ENCODE results near the gene NRDC. TPM values are rescaled to one million over a fixed set of nuclear protein-coding genes. Genes with fewer than 3 reads are reported as not detected.

The NRDC gene
- total and polyA plus RNA-seq, 10 of the 15 experiments (the other 5 are each of a cell fraction or from before 2014, with no cell fraction given): 50.1 to 134 (median 90.4) TPM

- CTCF ChIA-PET: no interaction called here
- BruUV-seq (replicated peaks): no TSS peak
- H3K4me2 ChIP-seq (ENCODE audit: control insufficient read depth, insufficient read depth): no peak overlapping the region
Measured at GRCh38 chr1:51843948-51844347, 34.6 kb downstream of the NRDC start.

DNA sequence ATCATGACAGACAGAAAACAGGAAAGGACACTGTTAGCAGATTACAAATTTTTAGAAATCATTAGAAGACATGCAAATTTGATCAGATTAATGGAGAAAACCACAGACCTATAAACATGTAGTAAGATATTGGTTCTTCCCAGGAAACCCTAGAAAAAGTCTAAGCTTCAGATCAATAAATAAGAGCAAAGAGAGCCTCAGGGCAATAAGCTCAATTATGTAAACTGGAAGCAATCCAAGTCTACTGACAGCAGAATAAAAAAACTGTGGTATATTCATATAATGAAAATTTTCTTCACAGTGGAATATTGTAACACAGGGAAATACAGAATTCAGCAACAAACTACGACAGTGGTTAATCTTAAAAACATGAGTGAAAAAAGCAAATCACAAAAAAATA lies 36.3 kb downstream of the NRDC start:
- intact Hi-C loops (cut with micrococcal nuclease; ENCODE audit: unreplicated experiment): no loop called here
- POLR2A ChIA-PET: interaction anchor here (0.7 to 1.3 kb wide), 2 partner anchors 17 to 437 kb away, joined by 4 read pairs; no protein-coding TSS in a partner anchor
- SMC1A ChIA-PET (ENCODE audit: uncharacterized antibody, unreplicated experiment): interaction anchor here (1.3 to 2.0 kb wide), 2 partner anchors 9 to 17 kb away, joined by 3 to 6 read pairs; no protein-coding TSS in a partner anchor
- TF ChIP-seq POLR2AphosphoS5 (IDR thresholded peaks at IDR 0.05; ENCODE audit: low read length) (no peak), BHLHE40 (IDR thresholded peaks at IDR 0.05; ENCODE audit: borderline replicate concordance in 1 of 2, low read depth in 2 of 2, low read length in 1 of 2) (no peak), USF1 (IDR thresholded peaks at IDR 0.05; ENCODE audit: borderline replicate concordance, extremely low read length, insufficient read depth, low read depth, low read length) (no peak), KLF5 (IDR thresholded peaks at IDR 0.05; ENCODE audit: partially characterized antibody) (no peak), CBFB (IDR thresholded peaks at IDR 0.05; ENCODE audit: low read depth) (no peak), HDAC2 (IDR thresholded peaks at IDR 0.05) (no peak), CBX5 (IDR thresholded peaks at IDR 0.05; ENCODE audit: low read depth) (no peak)
- TF ChIP-seq, protein P1, sequence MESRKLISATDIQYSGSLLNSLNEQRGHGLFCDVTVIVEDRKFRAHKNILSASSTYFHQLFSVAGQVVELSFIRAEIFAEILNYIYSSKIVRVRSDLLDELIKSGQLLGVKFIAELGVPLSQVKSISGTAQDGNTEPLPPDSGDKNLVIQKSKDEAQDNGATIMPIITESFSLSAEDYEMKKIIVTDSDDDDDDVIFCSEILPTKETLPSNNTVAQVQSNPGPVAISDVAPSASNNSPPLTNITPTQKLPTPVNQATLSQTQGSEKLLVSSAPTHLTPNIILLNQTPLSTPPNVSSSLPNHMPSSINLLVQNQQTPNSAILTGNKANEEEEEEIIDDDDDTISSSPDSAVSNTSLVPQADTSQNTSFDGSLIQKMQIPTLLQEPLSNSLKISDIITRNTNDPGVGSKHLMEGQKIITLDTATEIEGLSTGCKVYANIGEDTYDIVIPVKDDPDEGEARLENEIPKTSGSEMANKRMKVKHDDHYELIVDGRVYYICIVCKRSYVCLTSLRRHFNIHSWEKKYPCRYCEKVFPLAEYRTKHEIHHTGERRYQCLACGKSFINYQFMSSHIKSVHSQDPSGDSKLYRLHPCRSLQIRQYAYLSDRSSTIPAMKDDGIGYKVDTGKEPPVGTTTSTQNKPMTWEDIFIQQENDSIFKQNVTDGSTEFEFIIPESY (IDR thresholded peaks at IDR 0.05): no peak

More at GRCh38 chr1:51843948-51844347, 34.6 kb downstream of the NRDC start:
- Histone ChIP-seq H3K4me1 (ENCODE audit: control insufficient read depth, insufficient read depth, low read length) (peaks cover 4% of the 10 kb centered on the region; the same call in 1 of the 2 replicates), H3K9ac (ENCODE audit: control insufficient read depth, insufficient read depth, low read length) (no peak overlapping the region), H2AFZ (ENCODE audit: control insufficient read depth, low read depth, low read length) (no peak overlapping the region), H3K36me3 (ENCODE audit: control insufficient read depth in 2 of 2, insufficient read depth in 2 of 2, low read length in 1 of 2) (peaks cover 0 to 9% of the 10 kb centered on the region in 2 experiments; a peak in 2 of 4 replicates), H3K79me2 (ENCODE audit: control insufficient read depth, insufficient read depth, low read length) (peaks cover 2% of the 10 kb centered on the region), H3K9me3 (replicated peaks; ENCODE audit: control insufficient read depth, insufficient read depth, low read length) (no peaks in the 10 kb centered on the region; the same call in 2 of the 3 replicates), H3K27me3 (replicated peaks in 1 of 2; ENCODE audit: control insufficient read depth in 2 of 2, insufficient read depth in 2 of 2, low read length in 1 of 2) (no peaks in the 10 kb centered on the region), H4K20me1 (ENCODE audit: control insufficient read depth, insufficient read depth) (no peaks in the 10 kb centered on the region), H3K27ac (ENCODE audit: control insufficient read depth, insufficient read depth) (no peak overlapping the region), H3K4me3 (0 out of 2 replicates have a peak overlapping the region, but pooled peaks have one; percentile 26)
- ATAC-seq (peak; percentile 71), DNase-seq (ENCODE audit: low read depth, low spot score) (no peak), FAIRE-seq (no peak)
- intact Hi-C loops (cut with micrococcal nuclease; ENCODE audit: unreplicated experiment) (no loop called here), in situ Hi-C loops (cut with MboI) (no loop called here)
- ChIA-PET POLR2A (interaction anchor here (0.6 kb wide), 1 partner anchor 193 kb away, joined by 5 read pairs; no protein-coding TSS in a partner anchor), RAD21 (ENCODE audit: unreplicated experiment) (interaction anchor here (0.6 kb wide), 1 partner anchor 219 kb away, joined by 3 read pairs; no protein-coding TSS in a partner anchor), SMC1A (ENCODE audit: uncharacterized antibody, unreplicated experiment) (interaction anchor here (0.6 to 1.5 kb wide), 5 partner anchors 19 to 33 kb away, joined by 3 to 4 read pairs (median 3); no protein-coding TSS in a partner anchor)
- TF ChIP-seq, protein P1 (IDR thresholded peaks at IDR 0.05): no peak
- TF ChIP-seq RUNX3 (IDR thresholded peaks at IDR 0.05; ENCODE audit: low read length): peak; percentile 48; the same call in 1 of the 2 replicates
- 62% methylated on average over 4 of the region's 4 CpGs for WGBS (ENCODE audit: insufficient coverage, insufficient replicate concordance, low lambda C conversion rate, missing lambda C conversion rate)

More for the DNA sequence above, 36.3 kb downstream of the NRDC start:
- Histone ChIP-seq H3K27ac (ENCODE audit: control insufficient read depth, insufficient read depth) (no peak overlapping the region), H3K4me1 (ENCODE audit: control insufficient read depth, insufficient read depth, low read length) (peaks cover 4% of the 10 kb centered on the region; the same call in 1 of the 2 replicates), H3K79me2 (ENCODE audit: control insufficient read depth, insufficient read depth, low read length) (peaks cover 2% of the 10 kb centered on the region), H3K9ac (ENCODE audit: control insufficient read depth, insufficient read depth, low read length) (no peak overlapping the region), H4K20me1 (ENCODE audit: control insufficient read depth, insufficient read depth) (no peaks in the 10 kb centered on the region), H3K27me3 (replicated peaks in 1 of 2; ENCODE audit: control insufficient read depth in 2 of 2, insufficient read depth in 2 of 2, low read length in 1 of 2) (no peaks in the 10 kb centered on the region), H3K4me3 (no peak overlapping the region), H3K4me2 (ENCODE audit: control insufficient read depth, insufficient read depth) (no peak overlapping the region), H3K9me3 (replicated peaks; ENCODE audit: control insufficient read depth, insufficient read depth, low read length) (no peaks in the 10 kb centered on the region; the same call in 2 of the 3 replicates), H3K36me3 (ENCODE audit: control insufficient read depth in 2 of 2, insufficient read depth in 2 of 2, low read length in 1 of 2) (peaks cover 0 to 10% of the 10 kb centered on the region in 2 experiments; a peak in 2 of 4 replicates), H2AFZ (ENCODE audit: control insufficient read depth, low read depth, low read length) (no peak overlapping the region)
- FAIRE-seq: no peak
- ChIA-PET CTCF (interaction anchor here (0.6 kb wide), 1 partner anchor 215 kb away, joined by 3 read pairs; no protein-coding TSS in a partner anchor), RAD21 (ENCODE audit: unreplicated experiment) (interaction anchor here (0.6 to 1.1 kb wide), 3 partner anchors 22 to 37 kb away, joined by 3 to 5 read pairs (median 4); no protein-coding TSS in a partner anchor)
- no TSS peak for BruUV-seq (replicated peaks)
- in situ Hi-C loops (cut with MboI): no loop called here
- no peak for DNase-seq (ENCODE audit: low read depth, low spot score)
- WGBS (ENCODE audit: insufficient coverage, insufficient replicate concordance, low lambda C conversion rate, missing lambda C conversion rate): 100% methylated on average over 1 of the region's 1 CpG
- no peak for ATAC-seq

Data from GM12878 (cell line).